WTC11 (cell line): ENCODE measurements around the gene DMRT2. TPM values are rescaled to one million over a fixed set of nuclear protein-coding genes. Genes with fewer than 3 reads are reported as not detected.

ENCODE experiments used
- ATAC-seq: fragments of 200-7000 bp; cut with Tn5 transposase; 2 replicates; pipeline ENCODE4 v1.10.0; 2021; ENCODE audit warnings: mild to moderate bottlenecking, moderate library complexity
- CTCF ChIA-PET: fragments of 300-600 bp; sonication (Branson Sonifier 250); formaldehyde crosslinking; loops from one replicate; lab custom pipeline; 2021; ENCODE audit warnings: antibody characterized with exemption; lab: Charles Lee
- POLR2A ChIA-PET: fragments of 350-600 bp; sonication (Branson Sonifier 250); formaldehyde crosslinking; loops from one replicate; lab custom pipeline; 2021; ENCODE audit warnings: antibody characterized with exemption; lab: Charles Lee
- DNase-seq: peaks from one replicate; pipeline ENCODE4 v3.0.0; 2021; ENCODE audit warnings: low spot score
- H3K27ac Mint-ChIP-seq: 2 replicates; pipeline ENCODE4 v1.8.0; 2021; ENCODE audit warnings: mixed read lengths
- H3K27me3 Mint-ChIP-seq: 2 replicates; pipeline ENCODE4 v1.8.0; 2021; ENCODE audit warnings: low read depth, mild to moderate bottlenecking, moderate library complexity, mixed read lengths
- H3K36me3 Mint-ChIP-seq: 2 replicates; pipeline ENCODE4 v1.8.0; 2021; ENCODE audit warnings: mixed read lengths
- H3K4me1 Mint-ChIP-seq: 2 replicates; pipeline ENCODE4 v1.8.0; 2022; ENCODE audit warnings: mixed read lengths
- H3K4me3 Mint-ChIP-seq: 2 replicates; pipeline ENCODE4 v1.8.0; 2021; ENCODE audit warnings: mild to moderate bottlenecking, moderate library complexity, mixed read lengths
- H3K9me3 Mint-ChIP-seq: 2 replicates; pipeline ENCODE4 v1.8.0; 2021; ENCODE audit warnings: mixed read lengths
- ATF1 ChIP-seq: sonication (generic); formaldehyde crosslinking; IDR thresholded peaks from 2 replicates; pipeline ENCODE4 v1.8.1; 2023; ENCODE audit warnings: mild to moderate bottlenecking, moderate library complexity, missing genetic modification reagents
- ATF2 ChIP-seq: sonication (generic); formaldehyde crosslinking; IDR thresholded peaks from 2 replicates; pipeline ENCODE4 v1.8.1; 2022; ENCODE audit warnings: low read depth, missing genetic modification reagents, borderline replicate concordance
- CREB1 ChIP-seq: sonication (generic); formaldehyde crosslinking; IDR thresholded peaks from 2 replicates; pipeline ENCODE4 v1.8.0; 2023; ENCODE audit warnings: mild to moderate bottlenecking, missing genetic modification reagents
- CREM ChIP-seq: sonication (generic); formaldehyde crosslinking; IDR thresholded peaks from 2 replicates; pipeline ENCODE4 v1.8.1; 2022; ENCODE audit warnings: mild to moderate bottlenecking, missing genetic modification reagents, moderate library complexity
- E2F4 ChIP-seq: sonication (generic); formaldehyde crosslinking; IDR thresholded peaks from 2 replicates; pipeline ENCODE4 v1.8.1; 2022; ENCODE audit warnings: low read depth, mild to moderate bottlenecking, moderate library complexity, missing genetic modification reagents, borderline replicate concordance
- ELF4 ChIP-seq: sonication (generic); formaldehyde crosslinking; IDR thresholded peaks from 2 replicates; pipeline ENCODE4 v1.8.1; 2022; ENCODE audit warnings: low read depth, mild to moderate bottlenecking, moderate library complexity, missing genetic modification reagents
- EMX1 ChIP-seq: fragments of 250-450 bp; sonication (Bioruptor Pico); IDR thresholded peaks from 2 replicates; pipeline ENCODE4 v1.8.0; 2021; ENCODE audit warnings: mild to moderate bottlenecking
- GRHL2 ChIP-seq: fragments of 250-450 bp; sonication (Bioruptor Pico); IDR thresholded peaks from 2 replicates; pipeline ENCODE4 v1.8.0; 2022; ENCODE audit warnings: mild to moderate bottlenecking, moderate library complexity; ENCODE audit not compliant: insufficient replicate concordance, severe bottlenecking
- HMGA2 ChIP-seq: fragments of 250-450 bp; sonication (Bioruptor Pico); IDR thresholded peaks from 2 replicates; pipeline ENCODE4 v1.4.0; 2021; ENCODE audit warnings: mild to moderate bottlenecking, moderate library complexity
- NFATC4 ChIP-seq: fragments of 250-450 bp; sonication (Bioruptor Pico); IDR thresholded peaks from 2 replicates; pipeline ENCODE4 v1.9.0; 2021; ENCODE audit warnings: mild to moderate bottlenecking
- PRDM15 ChIP-seq: sonication (generic); formaldehyde crosslinking; IDR thresholded peaks from 2 replicates; pipeline ENCODE4 v1.8.0; 2022; ENCODE audit warnings: missing genetic modification reagents
- RORB ChIP-seq: fragments of 250-450 bp; sonication (Bioruptor Pico); IDR thresholded peaks from 2 replicates; pipeline ENCODE4 v1.9.0; 2021; ENCODE audit warnings: mild to moderate bottlenecking
- SMAD4 ChIP-seq: sonication (generic); formaldehyde crosslinking; IDR thresholded peaks from 2 replicates; pipeline ENCODE4 v1.8.0; 2022; ENCODE audit warnings: mild to moderate bottlenecking, missing genetic modification reagents
- ZNF232 ChIP-seq: sonication (generic); formaldehyde crosslinking; IDR thresholded peaks from 2 replicates; pipeline ENCODE4 v1.8.0; 2022; ENCODE audit warnings: mild to moderate bottlenecking, missing genetic modification reagents
- ZNF317 ChIP-seq: sonication (generic); formaldehyde crosslinking; IDR thresholded peaks from 2 replicates; pipeline ENCODE4 v1.8.1; 2023; ENCODE audit warnings: low read depth, mild to moderate bottlenecking, moderate library complexity, missing genetic modification reagents, borderline replicate concordance
- ZNF423 ChIP-seq: fragments of 250-450 bp; sonication (Bioruptor Pico); IDR thresholded peaks from 2 replicates; pipeline ENCODE4 v2.1.2; 2022; ENCODE audit warnings: mild to moderate bottlenecking, moderate library complexity
- ZNF512 ChIP-seq: sonication (generic); formaldehyde crosslinking; IDR thresholded peaks from 2 replicates; pipeline ENCODE4 v1.8.1; 2022; ENCODE audit warnings: missing genetic modification reagents, borderline replicate concordance
- total RNA-seq: library from RNA; stranded (reverse); gene quantifications from 3 replicates; pipeline ENCODE4 v1.2.3, GENCODE V29; 2021

The DMRT2 gene
- total RNA-seq, 1 experiment from 2014 or later: not detected

- Mint-ChIP-seq H3K4me1 (peaks cover 12% of the 10 kb centered on the region), H3K27ac (no peak overlapping the region), H3K4me3 (no peak overlapping the region), H3K9me3 (peaks cover under 1% of the 10 kb centered on the region; the same call in 1 of the 2 replicates), H3K36me3 (no peaks in the 10 kb centered on the region), H3K27me3 (peaks cover 3% of the 10 kb centered on the region; the same call in 1 of the 2 replicates)
- TF ChIP-seq ZNF232 (no peak), GRHL2 (CRISPR knock-in tag) (no peak), ATF2 (CRISPR knock-in tag) (no peak), E2F4 (CRISPR knock-in tag) (no peak), ZNF512 (no peak), HMGA2 (CRISPR knock-in tag) (no peak)
- CTCF ChIA-PET: no interaction called here
- POLR2A ChIA-PET: interaction anchor here (0.6 kb wide), 1 partner anchor 567 kb away, joined by 3 read pairs; no protein-coding TSS in a partner anchor
- DNase-seq (no peak), ATAC-seq (no peak)
Measured at GRCh38 chr9:1098551-1098950, 48.4 kb downstream of the DMRT2 start.

- no peak overlapping the region for H3K27ac Mint-ChIP-seq
- peaks cover 12% of the 10 kb centered on the region for H3K4me1 Mint-ChIP-seq
- ChIA-PET CTCF (interaction anchor here (1.2 to 1.8 kb wide), 2 partner anchors 91 to 301 kb away, joined by 4 to 9 read pairs; no protein-coding TSS in a partner anchor), POLR2A (no interaction called here)
- H3K36me3 Mint-ChIP-seq: no peaks in the 10 kb centered on the region
- peaks cover 12% of the 10 kb centered on the region for H3K9me3 Mint-ChIP-seq
- no peak for DNase-seq
- TF ChIP-seq NFATC4 (CRISPR knock-in tag): no peak
- TF ChIP-seq ELF4 (CRISPR knock-in tag): no peak
- TF ChIP-seq SMAD4 (CRISPR knock-in tag): no peak
- no peak for TF ChIP-seq ATF1 (CRISPR knock-in tag)
- no peak for TF ChIP-seq RORB (CRISPR knock-in tag)
- no peak for TF ChIP-seq CREM (CRISPR knock-in tag)
- TF ChIP-seq EMX1 (CRISPR knock-in tag): no peak
- no peak for TF ChIP-seq CREB1 (CRISPR knock-in tag)
- no peak for TF ChIP-seq ZNF317 (CRISPR knock-in tag)
- TF ChIP-seq GRHL2 (CRISPR knock-in tag): no peak
- TF ChIP-seq PRDM15 (CRISPR knock-in tag): no peak
- no peak for TF ChIP-seq ZNF423 (CRISPR knock-in tag)
- H3K4me3 Mint-ChIP-seq: no peak overlapping the region
- ATAC-seq: no peak
- peaks cover 3% of the 10 kb centered on the region; the same call in 1 of the 2 replicates for H3K27me3 Mint-ChIP-seq
Measured at GRCh38 chr9:1100201-1100600, 50.0 kb downstream of the DMRT2 start.
